IMR-90 (cell line): ENCODE results near the gene DDX20. TPM values are rescaled to one million over a fixed set of nuclear protein-coding genes. Genes with fewer than 3 reads are reported as not detected.

Experiments used
- ATAC-seq: fragments of 200-7000 bp; cut with Tn5 transposase; 2 replicates; pipeline ENCODE4 v1.9.1; 2020; ENCODE audit warnings: low read depth, mild to moderate bottlenecking, moderate library complexity
- BruUV-seq: library from RNA; stranded (reverse); fragments of 400-500 nt; replicated peaks from 2 replicates; lab custom pipeline; 2021; lab: Mats Ljungman, UMichigan
- CTCF ChIA-PET: fragments of 300-600 bp; formaldehyde crosslinking; extraction: SDS; loops from one replicate; lab custom pipeline; 2021; ENCODE audit warnings: antibody characterized with exemption; lab: Yijun Ruan, JAX
- POLR2A ChIA-PET: fragments of 300-600 bp; sonication (Branson Sonifier 250); formaldehyde crosslinking; loops from one replicate; lab custom pipeline; 2022; ENCODE audit warnings: antibody characterized with exemption; ENCODE audit not compliant: unreplicated experiment; lab: Charles Lee
- DNase-seq: peaks from one replicate; pipeline ENCODE4 v3.0.0; 2013
- H2AFZ ChIP-seq: replicated peaks from 2 replicates; pipeline ENCODE3; 2013; ENCODE audit warnings: low read length, mild to moderate bottlenecking; ENCODE audit not compliant: poor library complexity
- H2AK5ac ChIP-seq: 2 replicates; pipeline ENCODE4 v1.6.1; 2013; ENCODE audit warnings: low read depth, low read length, inconsistent platforms
- H2AK9ac ChIP-seq: replicated peaks from 2 replicates; pipeline ENCODE3; 2013; ENCODE audit warnings: mild to moderate bottlenecking, low read depth, low read length, moderate library complexity; ENCODE audit not compliant: poor library complexity
- H2BK120ac ChIP-seq: 2 replicates; pipeline ENCODE4 v1.6.1; 2013; ENCODE audit warnings: low read depth, low read length, inconsistent platforms
- H2BK15ac ChIP-seq: 3 replicates; pipeline ENCODE4 v1.6.1; 2013; ENCODE audit warnings: low read depth, low read length, inconsistent platforms
- H2BK20ac ChIP-seq: 2 replicates; pipeline ENCODE4 v1.6.1; 2013; ENCODE audit warnings: low read depth, mild to moderate bottlenecking, inconsistent platforms, low read length, moderate library complexity
- H2BK5ac ChIP-seq: 2 replicates; pipeline ENCODE4 v1.6.1; 2013; ENCODE audit warnings: mild to moderate bottlenecking, low read depth, low read length, inconsistent platforms; ENCODE audit not compliant: poor library complexity, severe bottlenecking
- H3K14ac ChIP-seq: replicated peaks from 2 replicates; pipeline ENCODE4 v1.6.1; 2013; ENCODE audit warnings: low read depth, low read length, inconsistent platforms
- H3K18ac ChIP-seq: 2 replicates; pipeline ENCODE4 v1.6.1; 2013; ENCODE audit warnings: low read depth, low read length, control low read depth
- H3K23ac ChIP-seq: 2 replicates; pipeline ENCODE4 v1.6.1; 2013; ENCODE audit warnings: low read depth, low read length, inconsistent platforms
- H3K27ac ChIP-seq: 2 replicates; pipeline ENCODE4 v1.5.1; 2013; ENCODE audit warnings: mild to moderate bottlenecking, control low read depth, low read length; ENCODE audit not compliant: insufficient read depth
- H3K27me3 ChIP-seq: 2 replicates; pipeline ENCODE4 v1.6.1; 2013; ENCODE audit warnings: low read length; ENCODE audit not compliant: control insufficient read depth, insufficient read depth
- H3K36me3 ChIP-seq: 2 replicates; pipeline ENCODE4 v1.6.1; 2013; ENCODE audit warnings: low read length, mixed read lengths; ENCODE audit not compliant: control insufficient read depth, insufficient read depth
- H3K4ac ChIP-seq: 2 replicates; pipeline ENCODE4 v1.6.1; 2013; ENCODE audit warnings: low read depth, low read length, inconsistent platforms
- H3K4me1 ChIP-seq: 2 replicates; pipeline ENCODE4 v1.6.1; 2013; ENCODE audit warnings: low read length, mixed read lengths; ENCODE audit not compliant: control insufficient read depth, insufficient read depth
- H3K4me2 ChIP-seq: 2 replicates; pipeline ENCODE4 v1.6.1; 2013; ENCODE audit warnings: low read depth, mild to moderate bottlenecking, control low read depth, low read length, moderate library complexity
- H3K4me3 ChIP-seq: 2 replicates; pipeline ENCODE4 v1.5.1; 2013; ENCODE audit warnings: low read depth, mild to moderate bottlenecking, control low read depth, low read length, moderate library complexity; ENCODE audit not compliant: insufficient read depth
- H3K56ac ChIP-seq: 2 replicates; pipeline ENCODE4 v1.6.1; 2013; ENCODE audit warnings: low read length, inconsistent platforms; ENCODE audit not compliant: insufficient read depth; ENCODE audit errors: extremely low read depth
- H3K79me1 ChIP-seq, 2 experiments: 2 replicates each; pipeline ENCODE4 v1.6.1; 2013; ENCODE audit warnings: low read length in 2 of 2, inconsistent platforms in 1 of 2, low read depth in 1 of 2
- H3K9ac ChIP-seq: 2 replicates; pipeline ENCODE4 v1.6.1; 2013; ENCODE audit warnings: low read depth, low read length, control low read depth
- H3K9me1 ChIP-seq: 2 replicates; pipeline ENCODE4 v1.6.1; 2013; ENCODE audit warnings: low read length, inconsistent platforms; ENCODE audit not compliant: insufficient read depth
- H3K9me3 ChIP-seq: 2 replicates; pipeline ENCODE4 v1.6.1; 2013; ENCODE audit warnings: low read length; ENCODE audit not compliant: control insufficient read depth, insufficient read depth
- H4K20me1 ChIP-seq: 2 replicates; pipeline ENCODE4 v1.6.1; 2013; ENCODE audit warnings: low read length, inconsistent platforms; ENCODE audit not compliant: insufficient read depth
- H4K5ac ChIP-seq: 2 replicates; pipeline ENCODE4 v1.6.1; 2013; ENCODE audit warnings: mild to moderate bottlenecking, low read depth, low read length, control low read depth
- H4K8ac ChIP-seq, 2 experiments: 2 replicates each; pipeline ENCODE4 v1.6.1; 2013; ENCODE audit warnings: low read depth in 2 of 2, low read length in 2 of 2, control low read depth in 1 of 2, inconsistent platforms in 1 of 2
- H4K91ac ChIP-seq: 2 replicates; pipeline ENCODE4 v1.6.1; 2013; ENCODE audit warnings: low read depth, low read length, inconsistent platforms; ENCODE audit not compliant: insufficient read depth
- BHLHE40 ChIP-seq: fragments of 150-350 bp; IDR thresholded peaks from 2 replicates; pipeline ENCODE4 v1.6.1; 2016; ENCODE audit warnings: mild to moderate bottlenecking, low read depth, low read length
- CTCF ChIP-seq: conservative IDR thresholded peaks from 2 replicates; pipeline ENCODE4 v1.5.1; 2012; ENCODE audit warnings: mild to moderate bottlenecking, low read depth, low read length, improper control_type of control experiment
- ELK1 ChIP-seq: fragments of 150-350 bp; IDR thresholded peaks from 2 replicates; pipeline ENCODE4 v1.6.1; 2016; ENCODE audit warnings: low read depth, mild to moderate bottlenecking, low read length, moderate library complexity, borderline replicate concordance
- MAFK ChIP-seq: IDR thresholded peaks from 2 replicates; pipeline ENCODE4 v1.6.1; 2012; ENCODE audit warnings: low read depth, low read length, improper control_type of control experiment
- MAZ ChIP-seq: IDR thresholded peaks from 2 replicates; pipeline ENCODE4 v1.6.1; 2012; ENCODE audit warnings: low read depth, mild to moderate bottlenecking, low read length, improper control_type of control experiment, moderate library complexity, borderline replicate concordance
- NFE2L2 ChIP-seq: fragments of 150-350 bp; IDR thresholded peaks from 2 replicates; pipeline ENCODE4 v1.6.1; 2016; ENCODE audit warnings: low read depth, mild to moderate bottlenecking, low read length
- RAD21 ChIP-seq: IDR thresholded peaks from 2 replicates; pipeline ENCODE4 v1.6.1; 2012; ENCODE audit warnings: low read length, improper control_type of control experiment
- RCOR1 ChIP-seq: IDR thresholded peaks from 2 replicates; pipeline ENCODE4 v1.6.1; 2012; ENCODE audit warnings: mild to moderate bottlenecking, low read length, improper control_type of control experiment; ENCODE audit not compliant: insufficient replicate concordance
- SMC3 ChIP-seq: fragments of 150-350 bp; IDR thresholded peaks from 2 replicates; pipeline ENCODE4 v1.6.1; 2016; ENCODE audit warnings: low read depth, mild to moderate bottlenecking, antibody characterized with exemption, low read length, moderate library complexity
- USF2 ChIP-seq: fragments of 150-350 bp; IDR thresholded peaks from 2 replicates; pipeline ENCODE4 v1.6.1; 2017; ENCODE audit warnings: mild to moderate bottlenecking, antibody characterized with exemption, low read length, low read depth
- WGBS, 2 experiments: methylation state at CpG; one replicate each; pipeline versions ENCODE4 v1.1.5 to v1.1.7; 2013; ENCODE audit warnings: missing lambda C conversion rate in 2 of 2; ENCODE audit not compliant: insufficient read length in 1 of 2; ENCODE audit errors: extremely low coverage in 2 of 2; 5-methylcytosine and 5-hydroxymethylcytosine counted together
- dilution Hi-C: fragments of 300-500 bp; cut with HindIII; formaldehyde crosslinking; loops from one replicate; pipeline ENCODE4 v1.14.3; 2018; ENCODE audit warnings: low sequenced_read_pairs; ENCODE audit not compliant: unreplicated experiment
- in situ Hi-C: fragments of 300-500 bp; cut with MboI; formaldehyde crosslinking; loops from 3 replicates; pipeline ENCODE4 v1.14.3; 2019; ENCODE audit warnings: low sequenced_read_pairs, inconsistent platforms, mixed read lengths
- intact Hi-C: fragments of 100-400 bp; cut with micrococcal nuclease; formaldehyde crosslinking; loops from 2 replicates; pipeline ENCODE4 v1.10.0; 2022
- polyA plus RNA-seq, 3 experiments: library from polyadenylated mRNA; depleted of rRNA; stranded (reverse); fragments of >200 nt; gene quantifications; 2 replicates each; pipeline ENCODE4 v1.2.3, GENCODE V29; 2012; ENCODE audit warnings: low replicate concordance in 1 of 3
- total RNA-seq: library from RNA; depleted of rRNA; stranded (reverse); fragments of >200 nt; gene quantifications from 2 replicates; pipeline ENCODE4 v1.2.3, GENCODE V29; 2012

Gene DDX20
- total and polyA plus RNA-seq, 2 of the 4 experiments (the other 2 are of a cell fraction) = 5.7 to 10.9 TPM

- H4K5ac ChIP-seq = no peak overlapping the region
- DNase-seq (no peak), ATAC-seq (no peak)
- H3K4ac ChIP-seq = no peak overlapping the region
- intact Hi-C loops = no loop called here
- H3K4me3 ChIP-seq = no peak overlapping the region
- no CpG with 5 or more reads among the region's 3 CpGs for WGBS, 2 experiments
- peaks cover 11% of the 10 kb centered on the region for H3K9me1 ChIP-seq
- no peak overlapping the region for H3K56ac ChIP-seq
- in situ Hi-C loops = loop anchor here (5.0 kb wide), 1 partner anchor 36 kb away; no protein-coding TSS in a partner anchor
- H4K91ac ChIP-seq = no peak overlapping the region
- H2AFZ ChIP-seq = no peak overlapping the region
- H4K8ac ChIP-seq = no peak overlapping the region
- no peak overlapping the region for H2BK120ac ChIP-seq
- peaks cover 2% of the 10 kb centered on the region; the same call in 1 of the 2 replicates for H3K36me3 ChIP-seq
- H2BK5ac ChIP-seq = no peak overlapping the region
- no peak overlapping the region for H3K18ac ChIP-seq
- H3K9ac ChIP-seq = no peak overlapping the region
- peaks cover 0 to 5% of the 10 kb centered on the region in 2 experiments; a peak in 2 of 4 replicates for H3K79me1 ChIP-seq
- H3K4me1 ChIP-seq = peaks cover 3% of the 10 kb centered on the region; the same call in 1 of the 2 replicates
- H3K27ac ChIP-seq = no peak overlapping the region
- H3K9me3 ChIP-seq = no peaks in the 10 kb centered on the region
- no peaks in the 10 kb centered on the region for H3K27me3 ChIP-seq
- H2BK20ac ChIP-seq = no peak overlapping the region
- CTCF ChIA-PET = interaction anchor here (0.5 to 2.7 kb wide), 3 partner anchors 31 to 229 kb away, joined by 3 to 6 read pairs (median 5); no protein-coding TSS in a partner anchor
- H3K14ac ChIP-seq = no peak overlapping the region
- dilution Hi-C loops = no loop called here
- no peak overlapping the region for H3K4me2 ChIP-seq
- TF ChIP-seq MAZ = no peak
- no peak for TF ChIP-seq MAFK
- no peak for TF ChIP-seq NFE2L2
- TF ChIP-seq SMC3 = no peak
- TF ChIP-seq RCOR1 = no peak
- no peak for TF ChIP-seq CTCF
- TF ChIP-seq BHLHE40 = no peak
- no peak for TF ChIP-seq RAD21
- TF ChIP-seq USF2 = no peak
- no peak for TF ChIP-seq ELK1
- H3K23ac ChIP-seq = no peak overlapping the region
- POLR2A ChIA-PET = interaction anchor here (0.5 kb wide), 1 partner anchor 53 kb away, joined by 3 read pairs; no protein-coding TSS in a partner anchor
- H4K20me1 ChIP-seq = no peaks in the 10 kb centered on the region
- H2AK9ac ChIP-seq = no peak overlapping the region
- no peak overlapping the region for H2BK15ac ChIP-seq
- no peak overlapping the region for H2AK5ac ChIP-seq
- BruUV-seq = no TSS peak
Measured at GRCh38 chr1:111716333-111716732, 39.4 kb upstream of the DDX20 start.
